ENCODE measurements around the gene PMCH.

GRCh38 chr12:102197789-102198188 is at the start of gene PMCH:
- TF ChIP-seq CTCF (IDR thresholded peaks at IDR 0.05) (no peak), POLR2A (IDR thresholded peaks at IDR 0.05) (no peak)
